NCI-H2227 (cell line): ENCODE data around the gene HTRA3.
"Not testable (repeated sequence)": the region's sequence is repeated elsewhere in the genome, so short reads cannot be mapped to it uniquely, and the experiment has no call there.

Experiments used
- DNase-seq: peaks from one replicate; lab custom pipeline; 2025; ENCODE audit not compliant: unreplicated experiment; lab: John Stamatoyannopoulos, UW

HTRA3 gene

DNA sequence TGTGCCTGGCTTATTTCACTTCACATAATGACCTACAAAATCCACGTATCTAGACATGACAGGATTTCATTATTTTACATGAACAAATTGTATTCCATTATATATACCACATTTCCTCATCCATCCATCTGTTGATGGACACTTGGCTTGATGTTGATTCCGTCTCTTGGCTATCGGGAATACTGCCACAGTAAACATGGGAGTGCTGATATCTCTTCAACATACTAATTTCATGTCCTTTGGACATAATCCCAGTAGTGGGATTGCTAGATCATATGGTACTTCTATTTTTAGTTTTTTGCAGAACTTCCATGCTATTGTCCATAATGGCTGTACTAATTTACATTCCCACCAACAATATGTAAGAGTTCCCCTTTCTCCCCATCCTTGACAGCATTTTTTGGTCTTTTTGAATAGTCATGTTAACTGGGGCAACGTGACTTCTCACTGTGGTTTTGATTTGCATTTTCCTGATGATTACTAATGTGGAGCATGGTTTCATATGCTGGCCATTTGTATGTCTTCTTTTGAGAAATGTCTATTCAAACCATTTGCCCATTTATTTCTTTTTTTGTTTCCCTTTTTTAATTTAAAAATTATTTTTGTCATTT, 68.9 kb downstream of the HTRA3 start:
- DNase-seq: no peak

DNA sequence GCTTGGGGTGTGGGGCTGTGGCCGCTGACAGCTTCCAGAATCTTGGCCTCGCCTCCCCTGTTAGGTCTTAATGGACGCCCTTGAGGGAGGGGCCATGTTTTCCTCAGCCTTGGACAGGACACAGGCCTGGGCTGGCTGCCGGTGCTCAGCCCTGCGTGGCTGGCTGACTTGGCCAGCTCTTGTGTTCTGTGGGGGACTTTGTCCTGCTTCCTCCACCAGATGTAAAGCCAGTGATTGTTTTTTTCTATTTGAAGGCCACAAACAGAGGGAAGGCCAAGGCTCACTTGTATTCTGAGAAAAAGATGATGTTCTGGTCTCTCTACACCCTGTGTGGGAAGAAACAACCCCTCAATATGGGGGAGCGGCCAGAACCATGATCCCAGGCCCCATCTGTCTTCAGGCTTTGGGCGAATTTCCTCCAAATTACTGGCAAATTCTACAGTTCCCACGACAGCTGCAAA, 71.3 kb downstream of the HTRA3 start:
- no peak for DNase-seq

DNA sequence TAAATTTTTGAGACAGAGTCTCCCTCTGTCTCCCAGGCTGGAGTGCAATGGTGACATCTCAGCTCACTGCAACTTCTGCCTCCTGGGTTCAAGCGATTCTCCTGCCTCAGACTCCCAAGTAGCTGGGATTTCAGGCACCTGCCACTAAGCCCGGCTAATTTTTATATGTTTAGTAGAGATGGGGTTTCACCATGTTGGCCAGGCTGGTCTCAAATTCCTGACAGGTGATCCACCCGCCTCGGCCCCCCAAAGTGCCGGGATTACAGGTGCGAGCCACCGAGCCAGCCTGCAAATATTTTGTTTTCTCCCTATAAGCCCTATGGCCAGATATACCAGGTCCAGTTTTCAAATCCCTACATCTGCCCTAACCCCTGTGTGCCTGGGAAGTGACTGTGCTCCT, 71.7 kb downstream of the HTRA3 start:
- not testable (repeated sequence) for DNase-seq

DNA sequence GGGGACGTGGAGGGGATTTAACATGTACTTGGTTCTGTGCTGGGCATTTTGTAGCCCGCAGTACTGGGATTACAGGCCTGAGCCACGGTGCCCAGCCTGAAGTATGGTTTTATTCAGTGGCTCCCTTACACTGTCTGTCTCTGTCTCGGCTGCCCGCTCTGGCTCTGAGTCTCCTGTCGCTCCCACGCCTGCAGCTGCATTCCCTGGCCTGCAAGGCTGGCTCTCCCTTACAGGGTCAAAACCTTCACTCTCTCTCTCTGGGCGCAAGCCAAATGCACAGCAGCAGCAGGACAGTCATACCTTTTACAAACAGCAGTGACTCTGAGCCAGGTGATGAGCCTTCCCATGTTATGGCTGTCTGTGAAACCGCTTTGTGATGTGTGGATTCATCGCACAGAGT, 72.1 kb downstream of the HTRA3 start:
- no peak for DNase-seq

DNA sequence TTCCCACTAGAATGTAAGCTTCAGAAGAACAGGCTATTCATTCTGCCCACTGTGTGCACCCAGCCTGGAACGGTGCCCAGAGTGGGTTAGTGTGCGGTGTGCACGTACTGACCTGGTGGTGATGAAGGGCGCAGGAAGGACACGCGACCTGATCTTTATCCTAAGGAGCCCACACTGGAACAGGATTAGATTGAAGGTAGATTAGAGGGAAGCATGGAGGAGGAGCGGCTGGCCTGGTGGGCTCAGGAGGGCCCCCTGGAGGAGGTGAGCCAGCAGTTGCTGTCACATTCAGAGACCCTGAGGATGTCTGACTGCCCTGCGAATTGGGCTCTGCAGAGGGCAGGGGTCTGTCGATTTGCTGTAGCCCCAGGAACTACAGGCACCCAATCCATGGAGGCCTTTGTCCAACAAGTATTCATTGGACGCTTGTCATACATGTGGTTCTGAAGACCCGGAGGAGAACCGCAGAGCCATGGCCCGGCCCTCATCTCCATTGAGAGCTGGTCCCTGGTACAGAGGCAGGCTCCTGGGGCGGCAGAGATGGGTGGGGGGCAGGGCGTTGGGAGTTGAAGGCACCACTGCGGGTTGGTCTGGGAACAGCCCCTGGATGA, 73.2 kb downstream of the HTRA3 start:
- no peak for DNase-seq

DNA sequence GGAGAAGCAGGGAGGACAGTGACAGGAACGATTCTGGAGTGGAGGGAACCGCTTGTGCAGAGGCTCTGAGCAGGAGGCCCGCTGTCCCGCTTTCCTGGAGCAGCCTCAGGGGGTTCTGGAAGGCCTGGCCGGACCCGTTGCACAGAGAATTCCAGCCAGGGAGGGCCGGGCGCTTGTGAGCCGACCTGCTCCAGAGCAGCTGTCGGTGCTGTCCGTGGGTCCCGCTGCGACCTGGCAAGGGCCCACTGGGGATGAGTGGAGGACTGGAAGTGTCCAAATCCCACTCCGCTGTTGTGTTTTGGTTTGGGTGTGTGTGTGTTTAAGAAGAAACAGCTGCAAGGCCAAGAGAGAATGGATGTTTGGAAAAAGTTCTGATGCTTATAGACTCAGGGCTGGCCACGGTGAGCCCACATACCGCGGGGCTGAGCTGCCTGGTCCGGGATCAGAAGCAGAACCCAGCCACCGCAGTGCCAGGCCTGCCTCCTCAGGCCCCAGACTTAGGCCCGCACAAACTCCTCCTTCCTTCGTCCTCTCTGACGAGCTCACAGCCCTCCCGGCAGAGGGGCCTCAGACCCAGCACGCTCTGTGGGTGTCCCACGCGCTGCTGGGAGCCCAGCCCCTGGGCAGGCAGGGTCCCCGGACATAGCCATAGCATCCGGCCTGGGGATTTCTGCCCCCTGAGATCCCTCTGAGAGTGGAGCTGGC, 73.9 kb downstream of the HTRA3 start:
- no peak for DNase-seq

DNA sequence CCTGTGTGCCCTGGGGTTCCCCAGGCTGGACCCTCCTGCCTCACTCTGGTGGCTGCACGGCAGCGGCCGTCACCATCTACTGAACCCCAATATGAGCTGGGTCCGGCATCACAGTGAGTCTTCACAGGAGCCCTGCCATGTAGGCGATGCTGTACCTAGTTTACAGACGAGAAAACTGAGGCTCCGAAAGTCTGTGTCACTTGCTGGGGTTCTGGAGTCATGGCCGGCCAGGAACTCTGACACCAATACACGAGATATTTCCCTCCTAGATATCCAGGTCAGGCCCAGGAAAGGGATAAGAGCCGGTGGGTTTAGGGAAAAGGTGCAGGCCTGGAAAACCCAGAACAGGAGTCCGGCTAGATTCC, 74.4 kb downstream of the HTRA3 start:
- DNase-seq: no peak

DNA sequence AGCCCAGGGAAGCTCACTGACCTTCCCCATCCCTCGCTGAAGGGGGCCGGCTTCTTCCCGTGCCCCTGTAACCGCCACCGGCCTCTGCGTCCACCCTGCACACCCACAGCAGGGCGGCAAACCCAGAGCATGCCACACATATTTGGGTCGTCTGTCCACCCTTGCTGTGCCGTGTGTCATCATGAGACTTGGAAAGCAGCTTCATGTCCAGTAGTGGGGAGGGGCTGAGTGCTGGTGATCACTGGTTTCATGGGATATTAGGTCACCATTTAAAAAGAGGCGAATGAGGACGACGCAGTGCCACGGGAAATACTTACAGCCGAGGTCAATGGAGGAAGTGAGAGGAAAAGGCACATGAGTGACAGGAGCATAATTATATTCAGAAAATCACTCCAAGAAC, 74.8 kb downstream of the HTRA3 start:
- no peak for DNase-seq

DNA sequence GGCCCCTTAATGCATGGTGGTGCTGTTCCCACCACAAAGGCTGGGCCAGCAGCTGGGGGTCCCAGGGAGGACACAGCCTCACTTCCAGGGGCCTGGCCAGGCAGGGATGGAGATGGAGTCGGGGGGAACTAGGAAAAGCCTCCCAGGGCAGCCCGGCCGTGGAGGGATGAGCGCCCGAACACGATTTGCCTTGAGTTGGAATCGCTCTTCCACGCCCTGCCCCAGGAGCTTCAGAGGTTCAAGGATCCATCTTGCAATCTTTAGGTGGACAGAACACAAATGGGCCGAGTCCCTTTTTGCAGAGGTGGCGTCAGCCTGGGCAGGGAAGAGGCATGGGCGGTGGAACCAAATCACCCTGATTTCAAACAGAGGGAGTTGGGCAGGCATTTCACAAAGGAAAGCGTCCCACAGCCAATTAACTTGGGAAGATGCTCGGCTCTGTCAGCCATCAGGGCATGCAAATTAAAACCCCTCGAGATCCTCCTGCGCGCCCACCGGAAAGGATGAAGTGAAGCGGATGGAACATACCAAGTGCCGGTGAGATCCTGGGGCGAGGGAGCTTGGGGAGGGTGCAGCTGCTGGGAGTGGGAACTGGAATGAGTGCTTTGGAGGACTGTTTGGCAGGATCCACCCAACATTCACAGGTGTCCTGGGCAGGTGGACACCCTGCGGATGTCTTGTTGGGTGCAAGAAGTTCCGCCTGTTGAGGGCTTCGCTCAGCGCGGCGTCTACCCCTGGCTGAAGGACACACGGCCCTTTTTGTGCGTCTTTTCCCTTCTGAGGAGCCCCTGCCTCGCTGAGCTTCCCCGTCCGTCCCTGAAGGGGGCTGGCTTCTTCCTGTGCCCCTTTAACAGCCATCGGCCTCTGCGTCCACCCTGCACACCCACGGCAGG, 75.7 kb downstream of the HTRA3 start:
- no peak for DNase-seq

DNA sequence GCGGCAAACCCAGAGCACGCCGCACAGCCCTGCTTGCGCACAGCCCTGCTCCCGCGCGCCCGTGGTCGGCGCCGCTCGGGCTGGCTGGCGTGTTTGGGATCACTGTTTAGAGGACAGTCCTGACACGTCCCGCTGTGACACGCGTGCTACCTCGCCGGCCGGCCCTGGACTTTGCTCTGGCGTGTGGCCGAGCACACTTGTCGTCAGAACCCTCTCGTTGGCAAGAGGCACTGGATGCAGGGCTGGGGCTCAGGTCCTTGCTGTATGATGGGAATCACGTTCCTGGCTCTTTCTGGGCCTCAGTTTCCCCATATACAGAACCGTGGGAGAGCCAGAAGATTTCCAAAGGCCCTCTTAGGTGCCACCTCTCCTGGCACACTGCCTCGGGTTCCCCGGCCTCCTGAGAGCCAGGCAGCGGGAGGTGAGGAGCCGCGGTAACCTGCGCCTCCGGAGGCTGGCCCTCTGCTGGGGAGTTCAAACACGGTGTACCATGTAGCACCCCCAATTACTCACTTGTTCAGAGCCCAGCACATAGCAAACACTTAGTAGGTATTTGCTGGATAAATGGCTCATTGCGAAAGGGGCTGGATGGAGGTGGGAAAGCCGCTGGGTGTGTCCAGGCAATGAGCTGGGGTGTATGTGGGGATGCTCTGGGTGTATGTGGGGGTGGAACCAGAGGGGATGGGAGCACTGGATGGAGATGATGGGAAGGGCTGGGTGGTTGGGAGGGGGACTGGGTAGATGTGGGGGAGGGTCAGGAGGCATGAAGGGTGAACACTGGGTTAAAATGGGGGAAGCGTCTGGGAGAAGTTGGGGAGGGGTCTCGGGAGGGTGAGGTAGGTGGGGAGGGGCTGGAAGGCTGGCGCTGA, 76.6 kb downstream of the HTRA3 start:
- DNase-seq: no peak

DNA sequence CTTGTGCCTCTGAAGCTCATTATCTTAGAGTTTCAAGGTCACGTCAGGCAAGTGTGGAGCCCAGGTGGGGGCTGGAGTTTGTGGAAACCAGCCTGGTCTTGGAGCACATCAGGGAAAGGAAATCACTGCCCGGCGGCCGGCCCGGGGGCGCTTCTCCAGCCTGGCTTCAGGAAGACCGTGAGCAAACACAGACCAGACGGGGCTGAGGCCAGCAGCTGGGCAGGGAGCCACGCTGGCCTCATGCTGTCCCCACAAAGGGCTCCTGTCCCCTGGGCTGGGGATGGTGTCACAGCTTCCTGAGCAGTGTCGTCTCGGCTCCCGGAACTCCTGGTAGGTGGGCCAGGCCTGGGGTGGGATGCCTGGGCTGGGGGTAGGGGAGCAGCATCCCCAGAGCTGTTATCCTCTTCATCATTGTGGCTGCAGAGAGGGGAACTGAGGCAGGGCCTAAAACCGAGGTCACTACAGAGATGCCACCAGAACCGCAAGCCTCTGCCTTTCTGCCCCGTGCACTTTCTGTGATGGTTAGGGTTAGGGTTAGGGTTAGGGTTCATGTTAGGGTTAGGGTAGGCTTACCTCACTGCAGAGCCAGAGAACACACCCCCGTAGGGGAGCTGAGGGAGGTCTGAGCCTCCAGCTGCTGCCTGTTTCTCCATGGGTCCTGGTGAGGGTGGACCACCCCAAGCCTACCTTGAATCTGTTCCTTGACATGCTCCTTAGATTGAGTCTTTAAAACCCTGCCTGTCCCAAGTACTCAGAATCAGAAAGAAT, 77.5 kb downstream of the HTRA3 start:
- DNase-seq: no peak

DNA sequence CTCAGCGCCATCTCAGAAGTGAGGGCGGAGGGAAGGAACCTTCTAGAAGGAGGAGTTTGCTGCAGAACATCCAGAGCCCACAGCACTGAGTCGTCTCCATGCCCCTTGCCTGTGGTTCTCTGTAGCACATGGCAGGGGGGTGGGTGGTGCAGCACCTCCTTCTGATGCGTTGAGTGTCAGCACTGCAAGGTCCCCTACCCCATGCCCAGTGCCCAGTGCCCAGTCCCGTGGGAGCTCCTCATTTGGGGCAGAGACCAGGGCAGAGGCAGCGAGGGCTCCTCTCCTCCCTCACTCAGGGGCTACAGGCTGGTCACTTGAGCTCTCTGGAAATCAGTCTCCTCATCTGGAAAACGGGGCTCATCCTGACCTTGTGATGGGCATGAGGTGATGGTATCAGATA, 78.1 kb downstream of the HTRA3 start:
- DNase-seq: no peak

DNA sequence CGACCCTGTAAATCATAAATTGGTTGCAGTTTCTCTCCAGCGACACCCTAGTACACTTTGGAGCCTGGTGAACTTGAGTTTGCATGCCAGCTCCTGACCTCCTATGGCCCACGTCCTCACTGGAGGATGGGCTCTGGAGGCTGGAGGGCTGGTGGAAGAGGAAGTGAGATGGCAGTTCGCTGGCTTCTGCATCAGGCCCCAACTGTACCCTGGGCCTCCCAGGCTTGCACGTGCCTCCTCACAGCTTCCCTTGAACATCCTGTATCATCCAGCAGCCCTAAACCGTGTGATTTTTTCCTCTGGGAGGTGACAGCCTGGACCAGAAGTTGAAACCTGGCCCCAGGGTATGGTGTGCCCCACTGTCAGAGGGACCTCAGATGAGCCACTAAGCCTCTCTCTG, 78.5 kb downstream of the HTRA3 start:
- no peak for DNase-seq

DNA sequence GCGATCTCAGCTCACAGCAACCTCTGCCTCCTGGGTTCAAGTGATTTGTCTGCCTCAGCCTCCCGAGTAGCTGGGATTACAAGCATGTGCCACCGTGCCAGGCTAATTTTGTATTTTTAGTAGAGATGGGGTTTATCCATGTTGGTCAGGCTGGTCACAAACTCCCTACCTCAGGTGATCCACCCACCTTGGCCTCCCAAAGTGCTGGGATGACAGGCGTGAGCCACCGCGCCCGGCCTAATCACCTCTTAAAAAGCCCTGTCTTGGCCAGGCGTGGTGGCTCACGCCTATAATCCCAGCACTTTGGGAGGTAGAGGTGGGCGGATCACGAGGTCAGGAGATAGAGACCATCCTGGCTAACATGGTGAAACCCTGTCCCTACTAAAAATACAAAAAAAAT, 79.7 kb downstream of the HTRA3 start:
- not testable (repeated sequence) for DNase-seq

DNA sequence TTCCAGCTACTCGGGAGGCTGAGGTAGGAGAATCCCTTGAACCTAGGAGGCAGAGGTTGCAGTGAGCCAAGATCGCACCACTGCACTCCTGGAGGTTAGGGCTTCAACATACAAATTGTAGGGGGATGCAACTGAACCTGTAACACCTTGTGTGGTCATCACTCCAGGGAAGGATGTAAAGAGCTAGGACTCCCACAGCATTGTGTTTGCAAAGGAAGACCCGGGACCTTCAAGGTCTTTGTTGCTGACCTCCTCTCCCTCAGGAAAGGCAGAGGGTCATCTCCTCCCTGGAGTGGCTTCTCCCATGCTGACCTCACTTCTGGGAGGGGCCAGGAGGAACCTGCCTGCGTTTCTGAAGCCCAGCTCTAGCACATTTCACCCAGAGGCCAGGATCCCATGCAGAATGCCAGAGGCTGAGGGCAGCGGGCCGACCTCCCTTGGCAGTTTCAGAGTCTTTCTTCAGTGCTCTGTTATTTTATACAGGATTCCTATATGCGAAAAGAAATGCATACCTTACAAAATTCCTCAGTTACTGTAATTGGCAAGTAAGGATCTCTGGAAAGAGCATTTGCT, 80.2 kb downstream of the HTRA3 start:
- no peak for DNase-seq

DNA sequence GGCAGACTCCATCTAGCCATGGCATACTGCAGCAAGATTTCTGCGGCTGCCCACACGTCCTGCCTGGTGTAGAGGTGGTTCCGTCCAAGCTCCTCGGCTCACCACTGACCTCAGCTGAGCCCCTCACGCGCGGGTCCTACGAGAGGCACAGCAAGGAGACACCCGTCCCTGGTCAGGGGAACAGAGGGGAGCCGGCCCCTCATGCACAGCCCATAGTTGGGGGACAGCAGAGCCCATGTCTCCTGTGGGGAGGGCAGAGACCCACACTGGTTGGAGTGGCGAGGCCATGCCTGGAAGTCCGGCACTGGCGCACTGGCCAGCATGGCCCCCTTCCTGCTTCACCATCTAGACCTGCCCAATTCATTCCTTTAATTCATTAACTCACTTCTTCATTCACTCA, 80.8 kb downstream of the HTRA3 start:
- DNase-seq: no peak

DNA sequence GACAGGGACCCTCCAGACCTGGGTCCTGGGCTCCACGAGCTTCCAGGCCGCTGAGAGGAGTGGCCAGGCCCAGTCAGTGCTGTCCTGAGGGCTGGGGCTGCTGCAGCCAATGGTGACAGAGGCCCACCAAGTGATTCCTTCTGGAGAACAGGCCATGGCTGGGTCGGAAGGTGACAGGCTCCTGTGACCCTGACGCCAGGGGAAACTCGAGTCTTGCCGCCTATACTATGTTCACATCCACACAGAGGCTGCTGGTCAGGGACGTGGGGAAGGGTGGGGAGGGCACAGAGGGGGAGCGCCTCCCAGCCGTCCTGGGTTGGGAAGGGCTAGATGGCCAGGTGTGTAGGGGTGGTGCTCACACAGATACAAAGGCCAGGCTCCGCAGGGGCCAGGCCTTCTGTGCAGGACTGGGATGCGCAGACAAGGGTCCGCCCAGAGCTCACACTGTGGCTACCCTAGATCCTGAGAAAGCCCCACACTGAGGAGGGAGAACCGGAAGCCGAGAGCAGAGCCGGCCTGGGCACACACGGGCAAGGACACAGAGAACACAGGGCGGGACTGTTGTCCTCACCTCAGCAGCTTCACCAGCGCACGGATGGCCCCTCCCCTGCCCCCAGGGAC, 81.4 kb downstream of the HTRA3 start:
- no peak for DNase-seq

DNA sequence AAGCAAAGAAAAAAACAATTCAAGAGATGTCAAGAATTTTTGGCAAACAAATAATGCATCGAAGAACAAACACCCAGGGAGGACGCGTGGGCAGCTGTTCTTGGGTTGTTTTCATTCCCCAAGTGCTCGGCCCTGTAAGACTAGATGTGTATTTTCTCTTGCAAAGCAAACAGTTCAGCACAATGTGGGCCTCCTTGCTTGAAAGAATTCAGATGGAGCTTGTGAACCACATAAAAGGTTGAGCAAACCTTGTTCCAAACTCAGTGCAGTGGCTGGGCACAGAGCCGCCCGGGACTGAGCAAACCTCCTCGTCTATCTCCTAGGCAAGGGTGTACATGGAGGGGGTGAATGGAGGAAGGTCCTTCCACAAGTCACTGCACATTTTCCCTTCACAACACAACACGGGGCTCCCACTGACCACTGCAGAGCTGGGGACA, 82.4 kb downstream of the HTRA3 start:
- no peak for DNase-seq
